GM12892 (cell line): ENCODE results near the gene SCRN1.

Experiments used
- DNase-seq: peaks from one replicate; pipeline ENCODE4 v3.0.0; 2011; ENCODE audit not compliant: insufficient read length
- FAIRE-seq: peaks from 2 replicates; lab custom pipeline; 2011; peaks lifted over from hg19 to GRCh38; lab: Jason Lieb, UNC
- POLR2A ChIP-seq: IDR thresholded peaks from 2 replicates; pipeline ENCODE4 v1.6.1; 2011; ENCODE audit warnings: low read depth, low read length, control low read depth
- POLR2AphosphoS5 ChIP-seq: IDR thresholded peaks from 2 replicates; pipeline ENCODE4 v1.6.1; 2011; ENCODE audit warnings: low read depth, low read length, control low read depth
- TAF1 ChIP-seq: IDR thresholded peaks from 2 replicates; pipeline ENCODE4 v1.6.1; 2011; ENCODE audit warnings: low read depth, mild to moderate bottlenecking, control low read depth, low read length, borderline replicate concordance

Gene SCRN1

DNA sequence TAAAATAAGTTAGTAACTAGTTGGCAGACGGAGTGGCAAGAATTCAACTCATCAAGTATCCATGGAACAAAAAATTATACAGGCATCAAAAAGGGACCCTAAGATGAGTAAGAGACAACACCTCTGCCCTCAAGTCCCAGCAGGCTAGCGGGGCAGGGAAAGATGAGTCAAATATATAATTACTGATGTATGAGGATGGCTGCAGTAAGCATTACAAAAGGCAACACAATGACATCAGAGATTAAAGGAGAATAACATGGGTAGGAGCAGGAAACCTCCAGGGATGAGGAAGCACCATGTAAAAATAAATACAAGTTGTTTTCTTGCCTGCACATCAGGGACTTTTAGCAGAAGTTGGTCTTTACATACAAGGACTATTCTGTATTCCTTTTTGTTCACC is 49.4 kb downstream of the SCRN1 start:
- TF ChIP-seq POLR2A, result no peak
- TF ChIP-seq TAF1, result no peak
- TF ChIP-seq POLR2AphosphoS5, result no peak
- FAIRE-seq, result no peak
- DNase-seq, result no peak

DNA sequence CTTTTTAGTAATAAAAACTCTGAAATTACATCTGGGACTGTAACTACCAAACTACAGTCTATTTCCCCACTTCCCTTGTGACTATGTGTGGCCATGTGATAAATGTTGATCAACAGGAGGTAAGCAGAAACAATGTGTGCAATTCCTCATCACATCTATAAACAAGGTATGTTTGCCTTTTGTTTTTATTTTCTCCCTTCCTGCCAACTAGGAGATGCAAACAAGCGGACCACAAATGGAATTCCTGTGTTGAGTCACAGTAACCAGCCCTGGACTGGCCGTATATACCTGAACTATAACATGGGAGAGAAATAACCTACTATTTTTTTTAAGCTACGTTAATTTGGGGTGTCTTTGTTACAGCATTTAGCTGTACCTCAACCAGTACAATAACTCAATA is 52.5 kb downstream of the SCRN1 start:
- no peak for FAIRE-seq
- no peak for DNase-seq
- TF ChIP-seq POLR2AphosphoS5 (no peak), TAF1 (no peak), POLR2A (no peak)

DNA sequence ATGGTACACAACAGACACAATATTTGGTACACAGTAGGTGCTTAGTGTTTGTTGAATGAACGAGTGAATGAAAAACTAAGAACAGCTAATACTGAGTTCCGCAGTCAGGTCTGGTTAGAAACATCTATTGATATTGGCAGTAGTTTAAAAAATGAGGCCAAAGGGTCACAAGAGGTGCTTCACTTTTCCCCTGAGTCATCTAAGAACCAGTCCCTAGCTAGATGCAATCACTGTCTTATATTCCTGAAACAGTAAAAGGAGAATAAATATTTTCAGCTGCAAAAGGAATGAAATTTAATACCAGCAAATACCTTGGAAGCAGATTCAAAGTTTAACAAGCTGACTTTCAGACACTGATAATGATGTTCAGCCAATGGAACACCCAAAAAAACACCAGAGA is 54.5 kb downstream of the SCRN1 start:
- DNase-seq (no peak), FAIRE-seq (no peak)
- TF ChIP-seq TAF1, result no peak
- TF ChIP-seq POLR2AphosphoS5, result no peak
- TF ChIP-seq POLR2A, result no peak

DNA sequence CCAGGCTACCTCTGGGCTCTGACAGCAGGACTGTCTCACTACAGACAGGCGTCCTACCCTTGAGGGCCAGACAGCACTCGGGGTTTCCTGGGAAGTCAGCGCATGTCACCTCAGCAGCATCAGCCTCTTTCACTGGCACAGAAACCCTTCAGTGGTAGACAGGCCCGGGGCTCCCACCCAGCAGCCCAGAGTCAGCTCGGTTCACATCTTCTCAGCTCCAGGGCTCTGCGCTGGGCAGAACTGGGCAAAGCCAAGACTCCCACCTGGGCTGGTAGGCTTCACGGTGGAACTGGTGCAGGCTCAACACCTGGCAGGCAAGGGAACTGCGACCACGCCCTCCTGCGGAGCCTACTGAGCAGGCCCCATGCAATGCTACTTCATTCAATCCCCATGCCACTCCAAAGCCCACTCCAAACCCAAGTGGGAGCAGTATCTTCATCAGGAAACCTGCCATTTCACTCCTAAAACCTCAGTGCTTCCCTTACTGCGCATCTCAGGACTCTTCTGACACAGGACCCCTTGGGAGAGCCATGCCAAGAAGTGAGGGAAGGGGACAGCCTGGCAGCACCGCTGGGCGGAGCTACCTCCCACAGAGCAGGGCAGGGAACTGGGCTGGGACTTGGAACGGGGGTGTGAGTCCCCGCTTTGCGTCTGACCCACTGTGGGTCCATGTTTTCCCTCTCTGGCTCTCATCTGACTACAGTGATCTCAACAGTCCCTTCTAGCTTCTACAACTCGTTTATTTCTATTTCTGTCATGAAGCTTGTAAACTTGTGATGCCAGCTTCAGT is 60.4 kb downstream of the SCRN1 start:
- no peak for DNase-seq
- no peak for FAIRE-seq
- no peak for TF ChIP-seq POLR2AphosphoS5

DNA sequence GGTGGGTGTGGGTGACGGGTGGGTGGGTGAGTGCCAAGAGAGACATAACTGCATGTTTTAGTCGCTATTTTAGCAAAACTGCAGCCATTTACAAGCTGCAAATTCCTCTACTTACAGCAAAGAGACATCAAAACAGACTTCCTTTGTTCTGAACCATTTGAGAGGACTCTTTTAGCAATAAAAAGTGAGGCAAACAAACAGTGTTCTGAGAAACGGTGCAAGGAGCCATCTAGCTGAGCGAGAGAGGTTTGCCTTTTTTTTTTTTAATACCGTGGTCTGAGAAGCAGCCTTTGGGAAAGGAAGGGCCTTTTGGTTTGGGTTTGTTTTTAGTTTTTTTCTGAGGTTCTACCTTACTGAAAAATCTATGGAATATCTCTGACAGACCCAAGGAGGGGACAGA is 62.9 kb downstream of the SCRN1 start:
- FAIRE-seq, result no peak
- no peak for TF ChIP-seq POLR2AphosphoS5
- TF ChIP-seq POLR2A, result no peak
- no peak for TF ChIP-seq TAF1
- no peak for DNase-seq

DNA sequence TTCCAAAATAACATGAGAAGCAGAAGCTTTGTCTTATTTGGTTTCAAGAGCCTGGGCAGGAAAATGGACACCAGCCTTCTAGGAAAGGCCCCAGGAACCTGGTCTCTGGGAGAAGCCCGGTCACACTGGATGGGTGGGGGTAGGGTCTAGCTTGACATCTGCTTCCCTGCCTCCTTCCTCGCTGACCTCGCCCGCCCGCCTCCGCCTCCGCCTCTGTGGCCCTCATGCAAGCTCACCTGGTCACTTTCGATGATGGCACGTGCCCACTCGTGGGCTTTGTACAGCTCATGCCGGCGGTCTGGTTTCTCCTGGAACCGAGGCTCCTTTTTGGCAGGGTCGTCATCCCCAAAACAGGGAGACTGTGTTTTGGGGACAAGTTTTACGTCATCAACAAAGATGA is 63.4 kb downstream of the SCRN1 start:
- FAIRE-seq (no peak), DNase-seq (no peak)
- TF ChIP-seq TAF1, result no peak
- TF ChIP-seq POLR2A, result no peak
- no peak for TF ChIP-seq POLR2AphosphoS5

DNA sequence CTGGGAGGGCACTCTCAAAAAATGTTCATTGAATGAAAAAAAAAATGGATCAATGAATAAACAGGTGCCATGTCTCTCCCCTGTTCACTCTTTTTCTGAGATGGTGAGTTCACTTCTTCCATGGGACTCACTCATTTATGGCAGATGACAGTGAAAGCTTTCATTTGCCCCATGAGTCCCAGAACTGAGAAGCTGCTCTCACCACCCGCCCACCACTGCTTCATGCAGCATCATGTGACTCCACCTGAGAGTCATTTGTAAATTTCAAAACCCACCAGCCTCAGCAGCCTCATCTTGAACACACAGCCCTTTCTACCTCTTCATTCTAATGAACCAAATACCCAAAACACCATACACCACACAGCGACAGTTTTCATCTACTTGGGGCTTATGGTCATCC is 64.9 kb downstream of the SCRN1 start:
- no peak for TF ChIP-seq TAF1
- no peak for TF ChIP-seq POLR2AphosphoS5
- TF ChIP-seq POLR2A, result no peak
- FAIRE-seq (no peak), DNase-seq (no peak)

DNA sequence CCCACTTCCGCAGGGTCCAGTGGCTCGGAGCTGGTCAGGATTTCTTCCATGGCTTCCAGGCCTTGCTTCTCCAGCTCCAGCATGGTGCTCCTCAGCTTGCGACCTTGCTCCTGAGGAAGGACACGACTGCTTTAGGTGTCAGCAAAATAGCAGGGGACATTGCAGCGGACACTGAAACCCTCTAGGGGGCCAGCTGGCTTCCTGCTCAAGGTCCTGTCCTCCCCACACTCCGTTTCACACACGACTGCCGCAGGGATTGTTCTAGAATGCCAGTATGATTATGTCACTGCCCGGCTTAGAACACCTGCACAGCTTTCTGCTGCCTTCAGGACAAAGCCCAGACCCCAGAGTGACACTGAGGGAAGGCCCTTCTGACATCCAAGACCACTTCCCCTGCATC is 65.6 kb downstream of the SCRN1 start:
- DNase-seq, result no peak
- TF ChIP-seq POLR2A (no peak), TAF1 (no peak), POLR2AphosphoS5 (no peak)
- no peak for FAIRE-seq

DNA sequence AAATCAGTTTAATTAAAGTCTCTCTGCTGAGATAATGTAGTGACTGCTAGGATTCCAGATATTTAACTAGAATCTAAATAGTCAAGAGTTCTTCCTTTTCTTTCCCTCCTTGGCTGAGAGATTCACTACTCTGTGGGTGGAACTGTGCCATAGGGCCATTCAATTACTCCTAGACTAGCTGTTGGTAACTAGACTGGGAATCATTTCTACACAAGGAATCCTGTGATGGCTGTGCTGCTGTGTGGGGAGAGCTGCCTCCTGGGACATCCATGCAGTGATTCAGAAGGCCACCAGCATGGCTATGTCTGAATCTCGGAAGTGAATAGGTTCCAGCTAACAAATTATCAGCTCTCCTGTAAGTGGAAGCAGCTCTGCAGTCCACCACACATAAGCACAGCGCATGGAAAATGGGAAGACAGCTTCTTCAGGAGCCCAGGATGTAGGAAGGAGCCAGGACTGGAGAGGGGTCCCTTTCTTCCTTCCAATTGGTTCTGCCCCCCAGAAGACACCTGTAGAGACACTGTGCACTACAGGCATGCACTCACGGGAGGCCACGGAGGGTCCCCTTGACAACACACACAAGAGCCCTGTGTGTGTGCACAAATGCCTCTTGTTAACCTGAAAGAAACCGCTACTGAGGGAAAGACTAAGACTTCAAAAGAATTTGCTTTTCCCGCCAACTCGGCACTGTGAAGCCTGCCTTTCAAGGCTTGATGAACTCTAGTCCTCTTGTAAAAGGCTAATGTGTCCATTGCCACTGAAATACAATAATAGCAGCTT is 66.5 kb downstream of the SCRN1 start:
- FAIRE-seq (no peak), DNase-seq (no peak)
- TF ChIP-seq TAF1 (no peak), POLR2AphosphoS5 (no peak), POLR2A (no peak)

DNA sequence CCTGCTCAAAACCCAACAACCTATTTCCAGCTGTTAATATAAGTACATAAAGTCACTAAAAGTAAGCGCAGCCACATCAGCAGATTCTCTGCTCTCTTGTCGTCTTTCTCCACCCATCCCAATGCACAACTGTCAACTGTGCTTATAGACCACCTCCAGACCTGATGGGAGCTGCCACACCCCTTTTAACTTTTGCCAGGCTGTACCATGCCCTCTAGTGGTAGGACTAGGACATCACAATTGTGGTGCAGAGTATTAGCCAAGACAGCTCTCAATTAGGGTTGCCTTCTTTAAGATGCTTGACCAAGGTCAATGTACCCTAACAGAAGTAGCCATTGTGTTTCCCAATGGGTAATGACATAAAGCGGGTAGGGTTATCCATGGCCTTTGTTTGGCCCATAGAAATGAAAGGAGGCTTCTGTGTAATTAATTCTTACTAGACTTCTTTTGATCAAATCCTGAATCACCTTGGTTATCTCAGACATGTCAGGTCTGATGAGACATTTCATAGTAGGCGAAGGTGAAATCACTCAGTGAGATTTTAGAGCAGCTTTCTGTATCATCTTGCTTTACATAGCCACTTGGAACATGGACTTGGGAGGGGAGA is 68.1 kb downstream of the SCRN1 start:
- DNase-seq (peak; percentile 13), FAIRE-seq (peak; percentile 93)
- TF ChIP-seq POLR2A (no peak), TAF1 (no peak), POLR2AphosphoS5 (no peak)

DNA sequence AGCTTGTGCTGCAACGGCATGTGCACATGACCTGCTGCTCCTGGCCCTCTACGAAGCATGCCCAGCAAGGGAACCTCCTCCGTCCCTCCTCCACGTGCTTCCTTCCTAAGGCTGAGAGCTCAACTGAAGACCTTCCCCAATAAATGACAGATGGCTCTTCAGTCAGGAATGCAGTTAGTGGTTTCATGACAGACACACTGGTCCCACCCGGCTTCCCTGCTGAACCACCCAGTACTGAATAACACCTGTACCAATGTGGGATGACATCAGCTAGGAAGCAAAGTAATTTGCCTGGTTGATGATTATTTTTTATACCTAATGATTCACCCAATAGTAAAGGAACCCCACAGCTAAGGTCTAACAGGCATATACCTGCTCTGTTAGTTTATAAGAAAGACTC is 69.1 kb downstream of the SCRN1 start:
- TF ChIP-seq POLR2A, result no peak
- no peak for TF ChIP-seq TAF1
- no peak for TF ChIP-seq POLR2AphosphoS5
- FAIRE-seq, result no peak
- DNase-seq, result no peak

DNA sequence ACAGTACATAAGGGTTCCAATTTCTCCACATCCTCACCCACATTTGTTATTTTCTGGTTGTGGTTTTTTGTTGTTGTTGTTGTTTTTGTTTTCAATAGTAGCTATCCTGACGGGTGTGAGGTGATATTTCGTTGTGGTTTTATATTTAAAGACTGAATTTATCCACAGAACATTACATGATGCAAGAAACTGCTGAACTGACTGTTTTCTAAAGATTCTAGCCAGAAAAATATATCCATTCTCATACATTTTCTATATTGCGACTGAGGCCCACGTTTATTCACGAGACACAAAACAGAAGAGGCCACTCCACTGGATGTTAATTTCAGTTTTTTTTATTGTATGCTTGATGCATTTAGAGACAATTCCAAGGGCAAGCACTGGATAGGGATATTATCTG is 69.8 kb downstream of the SCRN1 start:
- DNase-seq, result no peak
- no peak for FAIRE-seq
- no peak for TF ChIP-seq TAF1
- no peak for TF ChIP-seq POLR2AphosphoS5
- no peak for TF ChIP-seq POLR2A
